Left colon (tissue), 2 donors: Measurements from ENCODE around the gene INO80C. TPM values are rescaled to one million over a fixed set of nuclear protein-coding genes. Genes with fewer than 3 reads are reported as not detected.

Source experiments
- ATAC-seq: fragments of 200-7000 bp; cut with Tn5 transposase; one replicate; pipeline ENCODE4 v1.9.1; 2020; ENCODE audit warnings: mild to moderate bottlenecking, moderate library complexity
- DNase-seq, 2 donors: peaks; one replicate each; pipeline ENCODE4 v3.0.0-alpha.2; 2020
- intact Hi-C, 2 donors: fragments of 100-400 bp; cut with DNase I in 1 of 2; cut with micrococcal nuclease in 1 of 2; formaldehyde crosslinking; loops; one replicate each; pipeline versions ENCODE4 v1.11.2 to v1.14.0; 2022; cut with DNase I, micrococcal nuclease
- long read RNA-seq: library from polyadenylated mRNA; unstranded; transcript quantifications from one replicate; pipeline ENCODE4 v2.0.0, GENCODE V29; 2021
- total RNA-seq, 2 donors: library from RNA; stranded (reverse); fragmentation: NEBNext Ultra II Directional; extraction: Animal tissue kit (Norgen Biotek cat#: 25700); gene quantifications; one replicate each; pipeline ENCODE4 v1.2.1, GENCODE V29; 2021
- donor health status: DM: no; HTN: no; CAD: no.
- donor health status: DM: yes; HTN: yes; CAD: no.

Gene INO80C
- total RNA-seq = 10 to 100 TPM; 35.2 to 37.5 TPM
- long read RNA-seq, transcript INO80C-202 (5 exons, 974 nt) = major isoform, 9 of 19 reads
- long read RNA-seq, partial matches to known transcripts = 2 of 19 reads
- long read RNA-seq, other reads (novel, unspliced or antisense) = 4 of 19 reads

- peak; percentile 90 to 95 for DNase-seq
- intact Hi-C loops = loop anchor here in 1 of 2 donors (2.0 kb wide), 1 partner anchor 475 kb away; the partner anchor contains the start of gene RMP24
- ATAC-seq = peak; percentile 93
Observed at GRCh38 chr18:35497370-35498197, at the start of gene INO80C. Gene INO80C (minus strand): TSS chr18:35497960. CDS start chr18:35497874, 86 bp downstream.

GRCh38 chr18:35547008-35547605 lies 49.3 kb upstream of the INO80C start:
- intact Hi-C loops = no loop called here
- no peak for ATAC-seq
- no peak for DNase-seq

DNA sequence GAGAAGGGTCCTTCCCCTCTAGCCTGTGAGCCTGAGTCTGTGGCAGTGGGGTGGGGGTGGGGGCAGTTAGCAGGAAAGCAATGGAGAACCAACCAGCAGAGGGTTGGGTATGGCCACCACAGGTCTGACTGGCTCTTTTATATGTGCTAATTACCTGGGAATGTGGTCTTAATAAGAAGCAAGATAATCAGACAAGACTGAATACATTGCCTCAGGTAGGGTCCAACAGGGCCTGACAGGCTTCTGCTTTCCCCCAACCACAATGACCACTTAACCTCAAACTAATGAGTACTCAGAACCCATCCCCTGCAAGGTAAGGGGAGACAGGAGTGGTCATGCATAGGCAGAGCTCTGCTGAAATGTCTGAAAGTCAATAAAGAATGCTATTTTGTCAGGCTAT lies 44.6 kb upstream of the INO80C start:
- intact Hi-C loops = no loop called here

GRCh38 chr18:35535297-35535696 lies 37.5 kb upstream of the INO80C start:
- intact Hi-C loops = no loop called here
- ATAC-seq (no peak), DNase-seq (no peak)

More for the DNA sequence above, 44.6 kb upstream of the INO80C start:
- ATAC-seq (no peak), DNase-seq (no peak)

- DNase-seq (no peak), ATAC-seq (no peak)
- intact Hi-C loops = no loop called here
Observed at GRCh38 chr18:35533916-35534405, 36.2 kb upstream of the INO80C start.

- ATAC-seq (no peak), DNase-seq (no peak)
- intact Hi-C loops = no loop called here
Observed at GRCh38 chr18:35528749-35529274, 31.1 kb upstream of the INO80C start.

DNA sequence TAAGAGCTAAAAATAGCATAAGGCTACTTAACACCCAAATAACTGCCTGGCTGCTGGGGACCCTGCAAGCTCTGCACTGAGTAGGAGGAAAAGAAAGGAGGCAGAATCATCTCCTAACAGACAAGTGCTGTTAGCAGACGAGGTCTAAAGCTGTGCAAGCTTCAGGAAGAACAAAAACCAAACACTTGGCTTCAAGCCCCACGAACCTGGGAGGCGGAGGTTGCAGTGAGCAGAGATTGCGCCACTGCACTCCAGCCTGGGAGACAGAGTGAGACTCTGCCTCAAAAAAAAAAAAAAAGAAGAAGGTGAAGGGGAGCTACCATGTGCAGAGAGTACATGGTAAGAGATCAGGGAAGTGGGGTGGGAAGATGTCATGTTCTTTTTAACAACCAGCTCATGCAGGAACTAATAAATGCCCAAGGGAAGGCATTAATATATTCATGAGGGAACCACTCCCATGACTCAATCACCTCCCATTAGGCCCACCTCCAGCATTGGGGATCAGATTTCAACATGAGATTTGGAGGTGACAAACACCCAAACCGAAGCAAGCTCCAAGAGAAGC lies 28.8 kb upstream of the INO80C start:
- ATAC-seq (no peak), DNase-seq (no peak)
- intact Hi-C loops = no loop called here

DNA sequence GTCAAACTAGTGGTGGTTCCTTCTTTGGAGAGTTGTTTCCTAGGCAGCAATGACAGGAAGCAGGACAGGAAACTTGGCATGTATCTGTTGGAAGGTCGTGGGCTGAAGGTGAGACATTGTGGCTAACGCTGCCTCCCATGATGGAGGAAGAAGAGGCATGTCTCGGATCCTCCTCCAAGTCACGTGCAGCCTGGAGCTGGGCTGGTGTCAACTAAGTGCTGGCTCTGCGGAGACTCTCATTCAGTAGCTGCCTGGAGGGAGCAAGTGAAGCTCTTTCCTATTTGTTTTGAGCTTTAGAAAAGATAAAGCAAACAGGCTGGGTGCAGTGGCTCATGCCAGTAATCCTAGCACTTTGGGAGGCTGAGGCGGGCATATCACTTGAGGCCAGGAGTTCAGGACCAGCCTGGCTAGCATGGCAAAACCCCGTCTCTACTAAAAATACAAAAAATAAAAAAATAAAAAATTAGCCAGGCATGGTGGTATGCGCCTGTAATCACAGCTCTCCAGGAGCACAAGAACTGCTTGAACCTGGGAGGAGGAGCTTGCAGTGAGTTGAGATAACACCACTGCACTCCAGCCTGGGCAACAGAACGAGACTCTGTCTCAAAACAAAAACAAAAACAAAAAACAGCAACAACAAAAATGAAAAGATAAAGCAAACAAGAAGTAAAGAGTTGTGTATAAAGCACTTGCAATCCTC lies 28.2 kb upstream of the INO80C start:
- intact Hi-C loops = no loop called here
- ATAC-seq (no peak), DNase-seq (no peak)

- ATAC-seq = no peak
Observed at GRCh38 chr18:35524226-35524625, 26.5 kb upstream of the INO80C start.

DNA sequence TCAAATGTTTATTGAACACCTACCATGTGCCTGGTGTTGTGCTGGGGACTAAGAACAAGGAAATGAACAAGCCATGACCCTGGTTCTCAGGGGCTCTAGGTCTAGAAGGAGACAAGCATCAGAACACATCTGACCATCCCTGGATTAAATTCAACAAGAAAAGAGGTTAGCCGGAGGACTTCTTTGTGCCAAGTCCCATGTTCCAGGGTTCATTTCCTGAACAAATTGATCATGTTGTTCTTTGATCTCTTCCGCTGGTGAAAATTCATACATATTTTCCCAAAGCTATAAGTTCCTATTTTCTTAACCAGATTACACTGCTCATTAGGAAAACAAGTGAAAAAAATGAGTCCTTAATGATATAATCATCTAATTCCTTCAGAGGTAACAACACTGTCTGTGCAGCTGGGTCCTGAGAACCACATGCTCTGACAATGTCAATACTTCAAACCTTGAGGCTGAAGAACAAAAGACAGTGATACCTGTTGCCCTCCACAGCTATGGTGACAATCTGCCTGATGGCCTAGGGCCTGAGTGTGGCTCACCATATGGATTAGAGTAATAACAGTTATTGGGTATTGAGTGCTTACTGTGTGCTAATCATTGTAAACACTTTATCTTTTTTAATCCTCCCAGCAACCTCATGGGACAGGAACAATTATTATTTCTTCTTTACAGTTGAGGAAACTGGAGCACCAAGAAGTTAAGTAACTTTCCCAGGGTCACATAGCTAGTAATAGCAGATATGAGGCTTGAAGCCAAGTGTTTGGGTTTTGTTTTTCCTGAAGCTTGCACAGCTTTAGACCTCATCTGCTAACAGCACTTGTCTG lies 24.6 kb upstream of the INO80C start:
- ATAC-seq = no peak
- intact Hi-C loops = no loop called here
- DNase-seq = no peak

More at GRCh38 chr18:35524226-35524625, 26.5 kb upstream of the INO80C start:
- DNase-seq = peak in 1 of 2 donors; percentile 21
- intact Hi-C loops = no loop called here

- ATAC-seq = no peak
- intact Hi-C loops = no loop called here
- no peak for DNase-seq
Observed at GRCh38 chr18:35521133-35521532, 23.4 kb upstream of the INO80C start.

DNA sequence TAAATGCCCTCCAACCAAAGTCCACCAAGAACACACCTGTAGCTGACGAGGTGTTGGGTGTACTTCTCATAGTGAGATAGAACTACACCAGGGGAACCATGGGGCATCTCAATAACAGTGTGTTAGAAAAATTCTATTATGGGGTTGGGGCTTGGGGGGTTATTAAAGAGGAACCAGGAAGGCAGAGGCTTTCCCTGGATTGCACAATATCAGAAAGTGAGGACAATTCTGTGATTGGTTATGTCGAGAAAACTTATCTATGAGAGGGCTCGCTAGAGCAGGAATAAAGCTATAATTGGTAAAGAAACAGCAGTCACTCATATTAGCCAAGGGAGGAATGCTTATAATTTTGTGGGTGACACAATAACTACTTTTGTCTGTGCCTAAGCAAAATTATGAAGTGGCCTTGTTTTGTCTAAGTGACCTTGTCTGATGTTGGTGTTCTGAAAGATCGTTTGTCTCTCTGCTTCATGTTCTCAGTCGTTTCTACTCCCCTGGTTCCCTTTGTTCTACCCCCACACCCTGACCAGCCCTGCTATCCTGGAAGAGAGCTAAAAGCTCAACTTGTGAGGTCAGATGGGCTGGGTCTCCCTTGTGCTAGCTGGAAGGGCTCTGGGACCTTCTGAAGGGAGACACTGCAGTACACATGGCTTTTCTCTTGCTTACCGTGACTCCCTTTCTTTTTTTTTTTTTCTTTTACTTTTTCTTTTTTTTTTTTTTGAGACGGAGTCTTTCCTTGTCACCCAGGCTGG lies 21.6 kb upstream of the INO80C start:
- DNase-seq (no peak), ATAC-seq (no peak)
- intact Hi-C loops = no loop called here

- intact Hi-C loops = no loop called here
- no peak for ATAC-seq
Observed at GRCh38 chr18:35517715-35518114, 20.0 kb upstream of the INO80C start.

GRCh38 chr18:35516789-35517188 lies 19.0 kb upstream of the INO80C start:
- ATAC-seq (no peak), DNase-seq (no peak)
- intact Hi-C loops = no loop called here

More at GRCh38 chr18:35517715-35518114, 20.0 kb upstream of the INO80C start:
- DNase-seq = no peak

DNA sequence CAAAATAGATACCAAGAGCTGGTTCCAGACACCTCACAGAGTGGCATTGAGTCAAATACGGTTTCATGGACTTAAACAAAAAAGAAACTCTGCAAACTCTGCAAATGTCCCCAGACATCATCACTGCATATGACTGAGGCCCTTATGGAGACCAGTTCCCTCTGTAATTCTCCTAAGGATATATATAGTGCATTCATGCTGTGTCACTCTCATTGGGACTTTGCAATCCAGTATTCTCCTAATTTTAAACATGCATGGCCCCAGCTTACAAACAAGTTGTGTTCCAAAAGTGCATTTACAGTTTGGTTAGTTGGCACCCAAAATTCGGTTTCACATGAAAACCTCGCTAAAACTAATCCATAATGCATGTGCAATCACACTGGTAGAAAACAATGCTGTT lies 18.6 kb upstream of the INO80C start:
- DNase-seq (no peak), ATAC-seq (no peak)
- intact Hi-C loops = no loop called here

DNA sequence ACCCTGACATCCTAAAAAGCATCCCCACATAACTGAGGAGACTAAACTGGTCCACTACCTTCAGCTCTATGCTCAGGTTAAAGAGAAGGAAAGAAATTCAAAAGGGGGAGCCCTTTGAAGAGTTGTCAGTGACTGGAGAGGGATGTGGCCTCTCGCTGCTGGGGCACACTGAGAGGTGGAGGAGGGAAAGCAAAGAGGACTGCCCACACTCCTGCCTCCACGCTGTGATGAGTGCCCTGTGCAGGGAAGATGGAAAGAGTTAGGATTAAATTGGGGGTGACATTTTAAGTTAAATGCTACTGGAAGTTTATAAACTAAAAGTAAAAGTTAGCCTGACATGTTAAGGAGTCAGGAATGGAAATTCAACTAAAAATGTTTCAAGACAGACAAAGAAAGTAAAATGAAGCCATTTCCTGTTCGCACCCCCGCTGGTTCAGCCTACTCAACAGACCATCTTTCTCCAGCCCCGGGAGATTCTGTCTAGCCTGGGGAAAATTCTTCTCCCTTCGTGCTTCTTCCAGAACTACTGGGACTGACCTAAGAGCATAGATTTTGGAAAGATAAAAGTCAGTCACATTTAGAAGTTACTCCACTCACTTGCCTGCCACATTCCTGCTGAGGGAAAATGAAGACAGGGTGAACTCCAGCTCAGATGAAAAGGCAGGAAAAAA lies 17.8 kb upstream of the INO80C start:
- ATAC-seq = no peak
- DNase-seq = no peak
- intact Hi-C loops = no loop called here
